DOHH2 (cell line): ENCODE results near the gene RPUSD2.

ENCODE experiments used
- H3F3A ChIP-seq: fragments of 200-600 bp; sonication (generic), shearing (Covaris generic); 2 replicates; pipeline ENCODE4 v1.6.0; 2016; ENCODE audit warnings: antibody characterized with exemption, mild to moderate bottlenecking; ENCODE audit not compliant: control insufficient read depth, insufficient read depth
- H3K27ac ChIP-seq: fragments of 200-600 bp; sonication (generic); 2 replicates; pipeline ENCODE4 v1.5.1; 2014; ENCODE audit warnings: low read depth, mild to moderate bottlenecking, low read length, moderate library complexity
- H3K27me3 ChIP-seq: fragments of 200-600 bp; sonication (generic); 2 replicates; pipeline ENCODE4 v1.6.1; 2014; ENCODE audit warnings: mild to moderate bottlenecking, low read length, mixed read lengths; ENCODE audit not compliant: control insufficient read depth
- H3K36me3 ChIP-seq: fragments of 200-600 bp; sonication (generic); 2 replicates; pipeline ENCODE4 v1.6.1; 2014; ENCODE audit warnings: mild to moderate bottlenecking, low read length, moderate library complexity, mixed read lengths; ENCODE audit not compliant: control insufficient read depth
- H3K4me1 ChIP-seq: fragments of 200-600 bp; sonication (generic); 2 replicates; pipeline ENCODE4 v1.6.1; 2014; ENCODE audit warnings: mild to moderate bottlenecking, low read length, mixed read lengths; ENCODE audit not compliant: control insufficient read depth
- H3K4me2 ChIP-seq: fragments of 200-600 bp; sonication (generic); 2 replicates; pipeline ENCODE4 v1.6.0; 2014; ENCODE audit warnings: mild to moderate bottlenecking, low read length, moderate library complexity
- H3K4me3 ChIP-seq: fragments of 200-600 bp; sonication (generic); 2 replicates; pipeline ENCODE4 v1.5.1; 2014; ENCODE audit warnings: mild to moderate bottlenecking, low read length, mixed read lengths
- H3K79me2 ChIP-seq: fragments of 200-600 bp; sonication (generic); 2 replicates; pipeline ENCODE4 v1.6.1; 2014; ENCODE audit warnings: mild to moderate bottlenecking, low read length, mixed read lengths; ENCODE audit not compliant: control insufficient read depth
- H3K9me2 ChIP-seq: fragments of 200-600 bp; sonication (generic); replicated peaks from 2 replicates; pipeline ENCODE4 v1.6.1; 2014; ENCODE audit warnings: mild to moderate bottlenecking, low read length, mixed read lengths; ENCODE audit not compliant: control insufficient read depth
- H3K9me3 ChIP-seq: fragments of 200-600 bp; sonication (generic); 2 replicates; pipeline ENCODE4 v1.6.1; 2014; ENCODE audit warnings: antibody characterized with exemption, low read length, mixed read lengths; ENCODE audit not compliant: control insufficient read depth, insufficient read depth
- H4K20me1 ChIP-seq: fragments of 200-600 bp; sonication (generic); 2 replicates; pipeline ENCODE4 v1.6.0; 2014; ENCODE audit warnings: low read depth, mild to moderate bottlenecking, antibody characterized with exemption, low read length, moderate library complexity; ENCODE audit not compliant: control insufficient read depth, insufficient read depth
- CTCF ChIP-seq: fragments of 200-600 bp; sonication (generic); IDR thresholded peaks from one replicate; pipeline ENCODE4 v1.5.1; 2014; ENCODE audit warnings: antibody characterized with exemption, mild to moderate bottlenecking, low read depth, low read length; ENCODE audit not compliant: poor library complexity, severe bottlenecking
- EZH2phosphoT487 ChIP-seq: fragments of 200-600 bp; sonication (generic); IDR thresholded peaks from 2 replicates; pipeline ENCODE4 v1.6.1; 2017; ENCODE audit warnings: borderline replicate concordance, mild to moderate bottlenecking, antibody characterized with exemption, low read length, moderate library complexity, mixed read lengths

Gene RPUSD2

GRCh38 chr15:40623361-40623760, 54.3 kb downstream of the RPUSD2 start:
- Histone ChIP-seq H3K4me3 (no peak overlapping the region), H4K20me1 (no peaks in the 10 kb centered on the region), H3K4me2 (no peak overlapping the region), H3K9me3 (no peaks in the 10 kb centered on the region), H3F3A (no peaks in the 10 kb centered on the region), H3K9me2 (no peaks in the 10 kb centered on the region), H3K36me3 (peaks cover 78% of the 10 kb centered on the region), H3K4me1 (no peaks in the 10 kb centered on the region), H3K27ac (no peak overlapping the region), H3K27me3 (no peaks in the 10 kb centered on the region), H3K79me2 (no peaks in the 10 kb centered on the region)
- TF ChIP-seq EZH2phosphoT487 (no peak), CTCF (no peak)
